HCT116 (cell line): ENCODE data around the gene ATP13A4.

Source experiments
- EZH2 ChIP-seq: fragments of 200-600 bp; sonication (generic); IDR thresholded peaks from 2 replicates; pipeline ENCODE4 v1.6.1; 2017; ENCODE audit warnings: antibody characterized with exemption, mixed run types
- EZH2phosphoT487 ChIP-seq: fragments of 200-600 bp; IDR thresholded peaks from 2 replicates; pipeline ENCODE4 v1.6.1; 2018; ENCODE audit warnings: antibody characterized with exemption, borderline replicate concordance
- JUND ChIP-seq: IDR thresholded peaks from 2 replicates; pipeline ENCODE4 v1.6.1; 2012
- ZFX ChIP-seq: fragments of 450-650 bp; IDR thresholded peaks from 2 replicates; pipeline ENCODE4 v1.6.1; 2017
- TF ChIP-seq, protein P1 (sequence below), 3 experiments: fragments of 200-600 bp in 1 of 3; sonication (generic) in 1 of 3; IDR thresholded peaks in 2 of 3; conservative IDR thresholded peaks in 1 of 3; 2 replicates each; pipeline ENCODE4 v1.5.1; 2012 to 2017; ENCODE audit warnings: low read depth in 2 of 3, low read length in 2 of 3, antibody characterized with exemption in 1 of 3, borderline replicate concordance in 1 of 3, control low read depth in 1 of 3, mild to moderate bottlenecking in 1 of 3, mixed read lengths in 1 of 3, mixed run types in 1 of 3, moderate library complexity in 1 of 3; ENCODE audit not compliant: insufficient read depth in 1 of 3

DNA sequence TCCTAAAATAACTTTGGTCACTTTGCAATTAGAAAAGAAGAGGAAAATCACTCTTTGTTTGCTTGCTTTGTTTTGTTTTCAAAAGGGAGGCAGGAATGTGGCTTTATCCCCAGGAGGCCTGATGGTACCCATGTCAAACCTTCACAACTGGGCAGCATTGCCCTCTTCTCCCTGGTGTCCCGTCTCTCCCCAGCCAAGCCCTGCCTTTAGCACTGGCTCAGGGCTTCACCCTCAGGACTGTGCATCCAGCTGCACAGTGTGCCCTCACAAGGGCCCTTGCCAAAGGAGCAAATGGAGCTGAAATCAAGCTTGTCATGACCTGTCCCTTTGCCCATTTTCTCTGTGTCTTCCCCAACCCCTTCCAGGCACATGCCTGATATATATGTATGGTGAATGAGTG, 147.0 kb downstream of the ATP13A4 start:
- TF ChIP-seq EZH2 (no peak), EZH2phosphoT487 (no peak), ZFX (no peak), JUND (no peak)
- TF ChIP-seq, protein P1, sequence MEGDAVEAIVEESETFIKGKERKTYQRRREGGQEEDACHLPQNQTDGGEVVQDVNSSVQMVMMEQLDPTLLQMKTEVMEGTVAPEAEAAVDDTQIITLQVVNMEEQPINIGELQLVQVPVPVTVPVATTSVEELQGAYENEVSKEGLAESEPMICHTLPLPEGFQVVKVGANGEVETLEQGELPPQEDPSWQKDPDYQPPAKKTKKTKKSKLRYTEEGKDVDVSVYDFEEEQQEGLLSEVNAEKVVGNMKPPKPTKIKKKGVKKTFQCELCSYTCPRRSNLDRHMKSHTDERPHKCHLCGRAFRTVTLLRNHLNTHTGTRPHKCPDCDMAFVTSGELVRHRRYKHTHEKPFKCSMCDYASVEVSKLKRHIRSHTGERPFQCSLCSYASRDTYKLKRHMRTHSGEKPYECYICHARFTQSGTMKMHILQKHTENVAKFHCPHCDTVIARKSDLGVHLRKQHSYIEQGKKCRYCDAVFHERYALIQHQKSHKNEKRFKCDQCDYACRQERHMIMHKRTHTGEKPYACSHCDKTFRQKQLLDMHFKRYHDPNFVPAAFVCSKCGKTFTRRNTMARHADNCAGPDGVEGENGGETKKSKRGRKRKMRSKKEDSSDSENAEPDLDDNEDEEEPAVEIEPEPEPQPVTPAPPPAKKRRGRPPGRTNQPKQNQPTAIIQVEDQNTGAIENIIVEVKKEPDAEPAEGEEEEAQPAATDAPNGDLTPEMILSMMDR (IDR thresholded peaks at IDR 0.05 in 2 of 3, conservative IDR thresholded peaks at IDR 0.05 in 1 of 3; ENCODE audit: borderline replicate concordance in 1 of 3, insufficient read depth in 1 of 3, low read depth in 2 of 3, low read length in 2 of 3), result no peak
